Liver (tissue), 9 donors: Measurements from ENCODE around the gene NCS1. TPM values are rescaled to one million over a fixed set of nuclear protein-coding genes. Genes with fewer than 3 reads are reported as not detected.
A peak's percentile ranks its signal among the peaks of the same experiment; 100 is the strongest.

Source experiments
- DNase-seq: peaks from one replicate; pipeline ENCODE4 v3.0.0-alpha.2; 2017; ENCODE audit warnings: low spot score
- H3K27ac ChIP-seq, 2 donors: one replicate each; pipeline ENCODE4 v1.7.0; 2013; ENCODE audit warnings: inconsistent platforms in 2 of 2, low read length in 2 of 2, control low read depth in 1 of 2, low read depth in 1 of 2, mild to moderate bottlenecking in 1 of 2
- H3K27me3 ChIP-seq, 4 donors: one replicate each; pipeline versions ENCODE4 v1.6.1 to v1.7.0; 2013; ENCODE audit warnings: low read length in 3 of 4, inconsistent platforms in 1 of 4, mild to moderate bottlenecking in 1 of 4, moderate library complexity in 1 of 4; ENCODE audit not compliant: control insufficient read depth in 4 of 4, insufficient read depth in 4 of 4
- H3K36me3 ChIP-seq, 4 donors: one replicate each; pipeline versions ENCODE4 v1.6.1 to v1.7.0; 2013; ENCODE audit warnings: low read length in 3 of 4, mild to moderate bottlenecking in 3 of 4, low read depth in 1 of 4, moderate library complexity in 1 of 4; ENCODE audit not compliant: control insufficient read depth in 4 of 4, insufficient read depth in 3 of 4
- H3K4me1 ChIP-seq, 4 donors: one replicate each; pipeline versions ENCODE4 v1.6.1 to v1.7.0; 2013; ENCODE audit warnings: low read length in 3 of 4, mild to moderate bottlenecking in 3 of 4, moderate library complexity in 1 of 4; ENCODE audit not compliant: control insufficient read depth in 4 of 4, insufficient read depth in 4 of 4
- H3K4me3 ChIP-seq, 3 donors: one replicate each; pipeline versions ENCODE4 v1.6.1 to v1.7.0; 2013; ENCODE audit warnings: low read length in 3 of 3, control low read depth in 1 of 3, low read depth in 1 of 3, mild to moderate bottlenecking in 1 of 3
- H3K9ac ChIP-seq, 2 donors: one replicate each; pipeline ENCODE4 v1.7.0; 2013; ENCODE audit warnings: low read length in 2 of 2, mild to moderate bottlenecking in 2 of 2, moderate library complexity in 2 of 2, control low read depth in 1 of 2, low read depth in 1 of 2
- H3K9me3 ChIP-seq, 4 donors: one replicate each; pipeline versions ENCODE4 v1.6.1 to v1.7.0; 2013; ENCODE audit warnings: low read length in 3 of 4; ENCODE audit not compliant: control insufficient read depth in 4 of 4
- ATF3 ChIP-seq: IDR thresholded peaks from 2 replicates; pipeline ENCODE4 v1.6.1; 2016; ENCODE audit warnings: antibody characterized with exemption
- CTCF ChIP-seq: fragments of 150-350 bp; IDR thresholded peaks from 2 replicates; pipeline ENCODE4 v1.5.1; 2017; ENCODE audit warnings: improper control_type of control experiment, low read depth, low read length; ENCODE audit not compliant: missing input control
- EGR1 ChIP-seq, 2 donors: IDR thresholded peaks; 2 replicates each; pipeline ENCODE4 v1.6.1; 2016 to 2018; ENCODE audit warnings: antibody characterized with exemption in 2 of 2, low read depth in 2 of 2
- FOXA1 ChIP-seq: IDR thresholded peaks from 2 replicates; pipeline ENCODE4 v1.6.1; 2016; ENCODE audit warnings: antibody characterized with exemption
- FOXA2 ChIP-seq: IDR thresholded peaks from 2 replicates; pipeline ENCODE4 v1.6.1; 2016; ENCODE audit warnings: antibody characterized with exemption
- GABPA ChIP-seq, 2 donors: IDR thresholded peaks in 1 of 2; conservative IDR thresholded peaks in 1 of 2; 2 replicates each; pipeline ENCODE4 v1.6.1; 2016; ENCODE audit warnings: antibody characterized with exemption in 2 of 2, mild to moderate bottlenecking in 1 of 2, moderate library complexity in 1 of 2
- HNF4A ChIP-seq, 2 donors: conservative IDR thresholded peaks; 2 replicates each; pipeline ENCODE4 v1.6.1; 2016; ENCODE audit warnings: antibody characterized with exemption in 2 of 2, mild to moderate bottlenecking in 2 of 2
- HNF4G ChIP-seq: IDR thresholded peaks from 2 replicates; pipeline ENCODE4 v1.6.1; 2016; ENCODE audit warnings: antibody characterized with exemption
- JUND ChIP-seq, 2 donors: IDR thresholded peaks; 2 replicates each; pipeline ENCODE4 v1.6.1; 2016; ENCODE audit warnings: antibody characterized with exemption in 2 of 2
- MAX ChIP-seq: IDR thresholded peaks from 2 replicates; pipeline ENCODE4 v1.6.1; 2016; ENCODE audit warnings: antibody characterized with exemption
- NR2F2 ChIP-seq: IDR thresholded peaks from 2 replicates; pipeline ENCODE4 v1.6.1; 2016; ENCODE audit warnings: antibody characterized with exemption
- RAD21 ChIP-seq, 2 donors: IDR thresholded peaks; 2 replicates each; pipeline ENCODE4 v1.6.1; 2016; ENCODE audit warnings: antibody characterized with exemption in 2 of 2, mild to moderate bottlenecking in 2 of 2
- RXRA ChIP-seq, 2 donors: IDR thresholded peaks; 2 replicates each; pipeline ENCODE4 v1.6.1; 2017 to 2018; ENCODE audit warnings: antibody characterized with exemption in 2 of 2, mild to moderate bottlenecking in 1 of 2
- SP1 ChIP-seq: IDR thresholded peaks from 2 replicates; pipeline ENCODE4 v1.6.1; 2018; ENCODE audit warnings: antibody characterized with exemption, mild to moderate bottlenecking
- TAF1 ChIP-seq: conservative IDR thresholded peaks from 2 replicates; pipeline ENCODE4 v1.6.1; 2016; ENCODE audit warnings: antibody characterized with exemption, mild to moderate bottlenecking
- YY1 ChIP-seq: IDR thresholded peaks from 2 replicates; pipeline ENCODE4 v1.6.1; 2016; ENCODE audit warnings: antibody characterized with exemption, mild to moderate bottlenecking
- ZBTB33 ChIP-seq: IDR thresholded peaks from 2 replicates; pipeline ENCODE4 v1.6.1; 2016; ENCODE audit warnings: antibody characterized with exemption
- WGBS: extraction: QIAGEN DNeasy Blood & Tissue Kit; methylation state at CpG from one replicate; pipeline ENCODE4 v1.1.7; 2013; 5-methylcytosine and 5-hydroxymethylcytosine counted together
- polyA plus RNA-seq, 2 donors: library from polyadenylated mRNA; stranded (reverse) in 1 of 2; unstranded in 1 of 2; fragments of 200-250 nt in 1 of 2; fragments of >200 nt in 1 of 2; fragmentation: Nextera tagmentation in 1 of 2; extraction: Ambion mirVana in 1 of 2; gene quantifications; one replicate each; pipeline versions ENCODE4 v1.2.1 to v1.2.3, GENCODE V29; 2013 to 2015
- total RNA-seq, 2 donors: library from RNA; depleted of rRNA; stranded (reverse); fragments of >200 nt; gene quantifications; one replicate each; pipeline ENCODE4 v1.2.3, GENCODE V29; 2014
- TF ChIP-seq, protein P1 (sequence below): IDR thresholded peaks from 2 replicates; pipeline ENCODE4 v1.6.1; 2016; ENCODE audit warnings: antibody characterized with exemption, mild to moderate bottlenecking
- donor health status: healthy.
- donor health status: healthy.
- donor health status: healthy.
- donor health status: healthy.
- donor health status: healthy.

The NCS1 gene
- total and polyA plus RNA-seq, 4 donors: 0.35 to 2.5 (median 1.2) TPM

DNA sequence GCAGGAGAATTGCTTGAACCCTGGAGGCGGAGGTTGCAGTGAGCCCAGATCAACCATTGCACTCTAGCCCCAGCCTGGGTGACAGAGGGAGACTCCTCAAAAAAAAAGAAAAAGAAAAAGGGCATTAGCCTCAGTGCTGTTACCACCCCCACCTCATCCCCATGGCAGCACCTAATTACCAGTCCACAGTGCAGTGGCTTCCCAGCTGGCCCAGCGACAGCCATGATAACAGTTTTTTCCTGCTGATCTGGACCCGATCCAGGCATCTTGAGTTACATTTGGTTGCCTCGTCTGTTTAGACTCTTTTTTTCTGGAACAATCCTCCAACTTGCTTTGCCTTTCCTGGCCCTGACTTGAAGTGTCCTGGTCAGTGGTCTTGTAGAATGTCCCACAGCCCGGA, 24.4 kb downstream of the NCS1 start:
- H3K9me3 ChIP-seq: no peaks in the 10 kb centered on the region
- no peak overlapping the region for H3K27ac ChIP-seq
- WGBS: 48% methylated on average over 5 of the region's 5 CpGs
- H3K36me3 ChIP-seq: no peaks in the 10 kb centered on the region
- no peak for DNase-seq
- H3K9ac ChIP-seq: no peak overlapping the region
- TF ChIP-seq SP1 (peak; percentile 21), RXRA (IDR thresholded peaks at IDR 0.05) (peak; percentile 55 to 57), RAD21 (IDR thresholded peaks at IDR 0.05) (no peak)
- H3K4me1 ChIP-seq: peaks cover 0 to 3% (median 1%) of the 10 kb centered on the region in 4 donors
- H3K27me3 ChIP-seq: no peaks in the 10 kb centered on the region
- no peak overlapping the region for H3K4me3 ChIP-seq

GRCh38 chr9:130197386-130197785, 25.2 kb downstream of the NCS1 start:
- Histone ChIP-seq H3K36me3 (no peaks in the 10 kb centered on the region), H3K9ac (no peak overlapping the region), H3K4me3 (no peak overlapping the region), H3K27me3 (no peaks in the 10 kb centered on the region), H3K4me1 (peaks cover 0 to 3% (median 1%) of the 10 kb centered on the region in 4 donors), H3K9me3 (no peaks in the 10 kb centered on the region), H3K27ac (no peak overlapping the region)
- no peak for DNase-seq
- no peak for TF ChIP-seq FOXA1
- no peak for TF ChIP-seq HNF4G
- no peak for TF ChIP-seq RXRA (IDR thresholded peaks at IDR 0.05)
- no peak for TF ChIP-seq HNF4A (conservative IDR thresholded peaks at IDR 0.05)
- TF ChIP-seq ZBTB33: no peak
- no peak for TF ChIP-seq CTCF
- TF ChIP-seq RAD21 (IDR thresholded peaks at IDR 0.05): no peak
- TF ChIP-seq FOXA2: no peak
- TF ChIP-seq MAX: no peak
- no peak for TF ChIP-seq YY1
- TF ChIP-seq ATF3: no peak
- no peak for TF ChIP-seq TAF1
- no peak for TF ChIP-seq SP1
- TF ChIP-seq EGR1 (IDR thresholded peaks at IDR 0.05; ENCODE audit: low read depth in 2 of 2): no peak
- no peak for TF ChIP-seq JUND (IDR thresholded peaks at IDR 0.05)
- TF ChIP-seq, protein P1, sequence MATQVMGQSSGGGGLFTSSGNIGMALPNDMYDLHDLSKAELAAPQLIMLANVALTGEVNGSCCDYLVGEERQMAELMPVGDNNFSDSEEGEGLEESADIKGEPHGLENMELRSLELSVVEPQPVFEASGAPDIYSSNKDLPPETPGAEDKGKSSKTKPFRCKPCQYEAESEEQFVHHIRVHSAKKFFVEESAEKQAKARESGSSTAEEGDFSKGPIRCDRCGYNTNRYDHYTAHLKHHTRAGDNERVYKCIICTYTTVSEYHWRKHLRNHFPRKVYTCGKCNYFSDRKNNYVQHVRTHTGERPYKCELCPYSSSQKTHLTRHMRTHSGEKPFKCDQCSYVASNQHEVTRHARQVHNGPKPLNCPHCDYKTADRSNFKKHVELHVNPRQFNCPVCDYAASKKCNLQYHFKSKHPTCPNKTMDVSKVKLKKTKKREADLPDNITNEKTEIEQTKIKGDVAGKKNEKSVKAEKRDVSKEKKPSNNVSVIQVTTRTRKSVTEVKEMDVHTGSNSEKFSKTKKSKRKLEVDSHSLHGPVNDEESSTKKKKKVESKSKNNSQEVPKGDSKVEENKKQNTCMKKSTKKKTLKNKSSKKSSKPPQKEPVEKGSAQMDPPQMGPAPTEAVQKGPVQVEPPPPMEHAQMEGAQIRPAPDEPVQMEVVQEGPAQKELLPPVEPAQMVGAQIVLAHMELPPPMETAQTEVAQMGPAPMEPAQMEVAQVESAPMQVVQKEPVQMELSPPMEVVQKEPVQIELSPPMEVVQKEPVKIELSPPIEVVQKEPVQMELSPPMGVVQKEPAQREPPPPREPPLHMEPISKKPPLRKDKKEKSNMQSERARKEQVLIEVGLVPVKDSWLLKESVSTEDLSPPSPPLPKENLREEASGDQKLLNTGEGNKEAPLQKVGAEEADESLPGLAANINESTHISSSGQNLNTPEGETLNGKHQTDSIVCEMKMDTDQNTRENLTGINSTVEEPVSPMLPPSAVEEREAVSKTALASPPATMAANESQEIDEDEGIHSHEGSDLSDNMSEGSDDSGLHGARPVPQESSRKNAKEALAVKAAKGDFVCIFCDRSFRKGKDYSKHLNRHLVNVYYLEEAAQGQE: no peak
- no peak for TF ChIP-seq NR2F2
- TF ChIP-seq GABPA (IDR thresholded peaks at IDR 0.05 in 1 of 2, conservative IDR thresholded peaks at IDR 0.05 in 1 of 2): no peak
- 94% methylated on average over 9 of the region's 9 CpGs for WGBS
